ENCODE measurements around the gene MSANTD2.

The MSANTD2 gene

DNA sequence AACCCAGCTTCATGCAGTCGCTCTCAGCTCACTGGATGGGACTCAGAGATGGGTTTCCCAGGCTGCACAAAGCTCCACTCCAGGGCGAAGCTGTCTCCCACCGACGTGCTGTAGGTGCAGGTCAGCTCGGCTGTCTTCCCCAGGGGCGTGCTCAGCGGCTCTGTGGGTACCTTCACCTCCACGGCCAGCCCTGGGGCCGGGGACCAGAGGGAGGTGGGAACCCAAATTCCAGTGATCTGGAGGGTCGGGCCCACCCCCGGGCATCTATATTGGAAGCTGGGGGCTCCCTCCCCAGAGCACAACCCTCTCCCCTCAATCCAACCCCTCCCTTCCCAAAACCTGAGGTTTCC, 48.8 kb downstream of the MSANTD2 start:
- no peaks in the 10 kb centered on the region for H3K36me3 ChIP-seq (ENCODE audit: insufficient read depth, low read length)
- H3K9me3 ChIP-seq (ENCODE audit: low read length) = no peaks in the 10 kb centered on the region
- no peaks in the 10 kb centered on the region for H3F3A ChIP-seq (ENCODE audit: insufficient read depth, low read length)
- H2AFZ ChIP-seq (ENCODE audit: low read length) = no peak overlapping the region
- no peaks in the 10 kb centered on the region for H3K4me1 ChIP-seq (ENCODE audit: insufficient read depth, low read length, severe bottlenecking)
- no peak overlapping the region for H3K4me3 ChIP-seq (ENCODE audit: low read depth, low read length, poor library complexity, severe bottlenecking)
- H3K9ac ChIP-seq (ENCODE audit: low read length) = no peak overlapping the region
- no peaks in the 10 kb centered on the region for H3K27me3 ChIP-seq (ENCODE audit: insufficient read depth, low read length)
- H3K9me2 ChIP-seq (ENCODE audit: low read depth, low read length) = no peaks in the 10 kb centered on the region
- TF ChIP-seq EZH2 (IDR thresholded peaks at IDR 0.05; ENCODE audit: borderline replicate concordance, low read length) = no peak
- TF ChIP-seq, protein P1, sequence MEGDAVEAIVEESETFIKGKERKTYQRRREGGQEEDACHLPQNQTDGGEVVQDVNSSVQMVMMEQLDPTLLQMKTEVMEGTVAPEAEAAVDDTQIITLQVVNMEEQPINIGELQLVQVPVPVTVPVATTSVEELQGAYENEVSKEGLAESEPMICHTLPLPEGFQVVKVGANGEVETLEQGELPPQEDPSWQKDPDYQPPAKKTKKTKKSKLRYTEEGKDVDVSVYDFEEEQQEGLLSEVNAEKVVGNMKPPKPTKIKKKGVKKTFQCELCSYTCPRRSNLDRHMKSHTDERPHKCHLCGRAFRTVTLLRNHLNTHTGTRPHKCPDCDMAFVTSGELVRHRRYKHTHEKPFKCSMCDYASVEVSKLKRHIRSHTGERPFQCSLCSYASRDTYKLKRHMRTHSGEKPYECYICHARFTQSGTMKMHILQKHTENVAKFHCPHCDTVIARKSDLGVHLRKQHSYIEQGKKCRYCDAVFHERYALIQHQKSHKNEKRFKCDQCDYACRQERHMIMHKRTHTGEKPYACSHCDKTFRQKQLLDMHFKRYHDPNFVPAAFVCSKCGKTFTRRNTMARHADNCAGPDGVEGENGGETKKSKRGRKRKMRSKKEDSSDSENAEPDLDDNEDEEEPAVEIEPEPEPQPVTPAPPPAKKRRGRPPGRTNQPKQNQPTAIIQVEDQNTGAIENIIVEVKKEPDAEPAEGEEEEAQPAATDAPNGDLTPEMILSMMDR (IDR thresholded peaks at IDR 0.05; ENCODE audit: low read length) = no peak
- no peak overlapping the region for H3K27ac ChIP-seq (ENCODE audit: low read depth, low read length, poor library complexity, severe bottlenecking)
- H3K79me2 ChIP-seq (ENCODE audit: insufficient read depth, low read length) = no peaks in the 10 kb centered on the region
- no peak overlapping the region for H3K4me2 ChIP-seq (ENCODE audit: low read length)
- no peaks in the 10 kb centered on the region for H4K20me1 ChIP-seq (ENCODE audit: insufficient read depth, low read length)

DNA sequence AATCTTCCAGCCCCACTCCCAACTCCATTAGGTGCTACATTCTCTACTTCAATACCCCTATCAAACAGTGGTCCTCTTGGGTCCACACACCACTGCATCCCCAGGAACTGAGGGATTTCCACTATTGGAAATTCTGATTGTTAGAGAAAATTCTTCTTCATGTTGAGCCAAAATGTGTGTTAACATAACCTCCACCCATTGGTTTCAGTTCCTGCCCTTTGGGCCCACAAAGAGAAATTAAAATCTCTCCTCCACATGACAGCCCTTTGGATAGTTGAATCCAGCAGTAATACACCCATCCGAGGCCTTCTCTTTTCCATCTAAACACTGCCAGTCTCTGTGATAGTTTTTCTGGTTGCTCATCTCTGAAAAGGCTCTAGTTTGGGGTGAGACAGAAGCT, 50.3 kb downstream of the MSANTD2 start:
- Histone ChIP-seq H3K27ac (ENCODE audit: low read depth, low read length, poor library complexity, severe bottlenecking) (no peak overlapping the region), H3K4me1 (ENCODE audit: insufficient read depth, low read length, severe bottlenecking) (no peaks in the 10 kb centered on the region), H2AFZ (ENCODE audit: low read length) (no peak overlapping the region), H3K4me2 (ENCODE audit: low read length) (no peak overlapping the region), H3K9ac (ENCODE audit: low read length) (no peak overlapping the region), H3K79me2 (ENCODE audit: insufficient read depth, low read length) (no peaks in the 10 kb centered on the region), H3K36me3 (ENCODE audit: insufficient read depth, low read length) (no peaks in the 10 kb centered on the region), H3K4me3 (ENCODE audit: low read depth, low read length, poor library complexity, severe bottlenecking) (no peak overlapping the region), H3K9me2 (ENCODE audit: low read depth, low read length) (no peaks in the 10 kb centered on the region), H3K27me3 (ENCODE audit: insufficient read depth, low read length) (no peaks in the 10 kb centered on the region), H4K20me1 (ENCODE audit: insufficient read depth, low read length) (no peaks in the 10 kb centered on the region), H3K9me3 (ENCODE audit: low read length) (no peaks in the 10 kb centered on the region), H3F3A (ENCODE audit: insufficient read depth, low read length) (no peaks in the 10 kb centered on the region)
- TF ChIP-seq, protein P1 (IDR thresholded peaks at IDR 0.05; ENCODE audit: low read length) = no peak
- TF ChIP-seq EZH2 (IDR thresholded peaks at IDR 0.05; ENCODE audit: borderline replicate concordance, low read length) = no peak

DNA sequence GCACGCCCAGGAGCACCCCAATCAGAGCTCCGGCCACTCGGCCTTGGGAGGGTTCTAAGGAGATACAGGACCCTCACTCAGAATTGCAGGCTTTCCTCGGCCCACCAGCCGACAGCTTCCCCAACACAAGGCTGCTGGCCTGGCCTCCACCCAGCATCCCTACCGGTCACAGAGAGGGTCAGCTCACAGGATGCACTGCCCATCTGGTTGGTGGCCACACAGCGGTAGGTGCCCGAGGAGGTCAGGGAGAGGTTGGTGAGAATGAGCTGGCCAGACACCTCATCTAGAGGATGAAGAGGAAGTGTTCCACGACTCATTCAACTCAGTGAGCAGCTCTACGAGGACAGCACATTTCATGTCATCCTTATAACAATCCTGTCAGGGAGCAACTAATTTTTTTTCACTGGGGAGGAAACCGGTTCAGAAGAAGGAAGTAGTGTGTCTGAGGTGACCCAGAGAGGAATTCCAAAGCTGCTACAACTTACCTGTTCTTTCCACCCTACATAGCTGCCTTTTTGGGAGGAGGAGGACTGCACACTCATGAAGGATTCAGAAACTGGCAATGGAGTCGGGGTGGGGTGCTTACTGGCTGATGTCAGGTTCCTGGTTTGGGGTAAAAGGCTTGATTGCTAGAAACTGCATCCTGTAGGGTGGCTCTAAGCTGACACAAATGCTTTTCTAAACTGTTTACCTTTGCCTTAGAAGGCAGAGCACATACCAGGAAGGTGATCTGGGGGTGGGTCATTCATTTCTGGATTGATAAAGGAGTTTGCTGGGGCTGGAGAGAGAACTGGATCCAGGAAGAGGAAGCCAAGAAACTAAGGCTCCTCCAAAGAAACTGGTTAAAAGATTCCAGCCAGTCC, 51.5 kb downstream of the MSANTD2 start:
- no peaks in the 10 kb centered on the region for H3K36me3 ChIP-seq (ENCODE audit: insufficient read depth, low read length)
- no peaks in the 10 kb centered on the region for H3F3A ChIP-seq (ENCODE audit: insufficient read depth, low read length)
- TF ChIP-seq, protein P1 (IDR thresholded peaks at IDR 0.05; ENCODE audit: low read length) = no peak
- no peak for TF ChIP-seq EZH2 (IDR thresholded peaks at IDR 0.05; ENCODE audit: borderline replicate concordance, low read length)
- H4K20me1 ChIP-seq (ENCODE audit: insufficient read depth, low read length) = no peaks in the 10 kb centered on the region
- H3K27ac ChIP-seq (ENCODE audit: low read depth, low read length, poor library complexity, severe bottlenecking) = no peak overlapping the region
- no peaks in the 10 kb centered on the region for H3K27me3 ChIP-seq (ENCODE audit: insufficient read depth, low read length)
- H3K4me1 ChIP-seq (ENCODE audit: insufficient read depth, low read length, severe bottlenecking) = no peaks in the 10 kb centered on the region
- no peaks in the 10 kb centered on the region for H3K9me3 ChIP-seq (ENCODE audit: low read length)
- H3K4me2 ChIP-seq (ENCODE audit: low read length) = no peak overlapping the region
- no peak overlapping the region for H3K9ac ChIP-seq (ENCODE audit: low read length)
- no peak overlapping the region for H2AFZ ChIP-seq (ENCODE audit: low read length)
- no peak overlapping the region for H3K4me3 ChIP-seq (ENCODE audit: low read depth, low read length, poor library complexity, severe bottlenecking)
- H3K9me2 ChIP-seq (ENCODE audit: low read depth, low read length) = no peaks in the 10 kb centered on the region
- H3K79me2 ChIP-seq (ENCODE audit: insufficient read depth, low read length) = no peaks in the 10 kb centered on the region

All from OCI-LY1 (cell line).